AG08396 (cell line): ENCODE measurements around the gene DAW1.
"Not testable (repeated sequence)": the region's sequence is repeated elsewhere in the genome, so short reads cannot be mapped to it uniquely, and the experiment has no call there.

Experiments
- DNase-seq: peaks from one replicate; pipeline ENCODE4 v3.0.0; 2012; ENCODE audit warnings: low spot score, mixed read lengths

Gene DAW1, protein sequence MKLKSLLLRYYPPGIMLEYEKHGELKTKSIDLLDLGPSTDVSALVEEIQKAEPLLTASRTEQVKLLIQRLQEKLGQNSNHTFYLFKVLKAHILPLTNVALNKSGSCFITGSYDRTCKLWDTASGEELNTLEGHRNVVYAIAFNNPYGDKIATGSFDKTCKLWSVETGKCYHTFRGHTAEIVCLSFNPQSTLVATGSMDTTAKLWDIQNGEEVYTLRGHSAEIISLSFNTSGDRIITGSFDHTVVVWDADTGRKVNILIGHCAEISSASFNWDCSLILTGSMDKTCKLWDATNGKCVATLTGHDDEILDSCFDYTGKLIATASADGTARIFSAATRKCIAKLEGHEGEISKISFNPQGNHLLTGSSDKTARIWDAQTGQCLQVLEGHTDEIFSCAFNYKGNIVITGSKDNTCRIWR

DNA sequence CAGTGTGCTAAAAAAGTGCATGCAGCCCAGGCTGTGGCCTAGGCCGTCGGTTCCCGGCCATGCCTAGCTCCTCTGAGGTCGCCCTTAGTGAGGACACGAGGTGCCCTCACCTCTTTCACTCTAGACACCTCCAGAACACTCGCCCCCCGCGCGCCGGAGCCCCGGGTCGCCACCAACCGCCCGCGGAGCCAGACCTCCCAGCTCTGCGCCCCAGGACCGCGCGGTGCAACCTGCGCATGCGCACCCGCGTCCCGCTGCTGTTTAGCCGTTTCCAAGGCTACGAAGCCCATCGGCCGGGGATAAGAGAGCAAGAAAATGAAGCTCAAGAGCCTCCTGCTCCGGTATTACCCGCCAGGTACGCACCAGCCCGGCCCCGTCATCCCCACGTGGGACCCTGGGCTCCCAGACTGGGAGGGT, at the start of gene DAW1:
Gene DAW1 (plus strand): TSS at position 257 of the 417 bp plus-strand sequence. CDS start 59 bp downstream, at position 316.
- peak; percentile 76 for DNase-seq

DNA sequence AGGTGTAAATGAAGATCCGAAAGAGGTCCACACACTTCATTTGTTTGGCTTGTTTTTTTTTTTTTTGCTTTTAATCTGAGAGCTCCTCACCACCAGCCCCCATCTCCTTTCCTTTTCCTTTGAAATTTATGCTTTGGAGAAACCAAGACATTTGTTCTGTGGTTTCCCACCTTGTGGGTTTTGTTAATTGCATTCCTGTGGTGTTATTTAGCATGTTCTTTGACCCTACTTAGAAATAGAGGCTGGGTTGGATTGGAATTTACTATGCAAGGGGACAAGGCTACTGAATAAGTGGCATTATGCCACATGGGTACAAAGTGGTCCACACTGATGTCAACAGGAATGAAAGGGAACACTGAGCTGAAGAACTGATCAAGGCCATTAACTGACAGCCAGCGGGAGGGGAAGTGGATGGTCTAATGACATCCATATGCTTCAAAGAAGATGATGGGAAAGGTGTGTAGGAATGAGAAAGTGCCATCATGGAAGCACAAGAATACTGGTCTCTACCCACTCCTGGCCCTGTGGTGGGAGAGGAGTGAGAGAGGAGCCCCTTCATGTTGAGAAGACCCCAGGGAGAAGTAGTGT, 48.9 kb upstream of the DAW1 start:
- DNase-seq: no peak

DNA sequence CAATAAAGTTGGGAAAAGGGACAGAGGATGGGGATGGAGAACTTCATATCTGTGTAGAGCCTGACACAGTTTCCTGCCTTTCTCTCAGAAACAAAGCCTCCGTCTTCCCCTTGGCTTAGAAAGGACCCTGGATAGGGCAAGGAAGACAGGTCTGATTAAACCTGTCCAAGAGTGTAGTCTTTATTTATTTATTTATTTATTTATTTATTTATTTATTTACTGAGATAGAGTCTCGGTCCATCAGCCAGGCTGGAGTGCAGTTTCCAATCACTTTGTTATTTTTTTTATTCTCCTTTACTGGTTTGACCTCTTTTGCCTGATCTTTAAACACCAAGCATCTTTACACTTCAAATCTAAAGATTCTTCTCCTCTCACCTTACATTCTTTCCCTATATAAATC, 47.5 kb upstream of the DAW1 start:
- no peak for DNase-seq

DNA sequence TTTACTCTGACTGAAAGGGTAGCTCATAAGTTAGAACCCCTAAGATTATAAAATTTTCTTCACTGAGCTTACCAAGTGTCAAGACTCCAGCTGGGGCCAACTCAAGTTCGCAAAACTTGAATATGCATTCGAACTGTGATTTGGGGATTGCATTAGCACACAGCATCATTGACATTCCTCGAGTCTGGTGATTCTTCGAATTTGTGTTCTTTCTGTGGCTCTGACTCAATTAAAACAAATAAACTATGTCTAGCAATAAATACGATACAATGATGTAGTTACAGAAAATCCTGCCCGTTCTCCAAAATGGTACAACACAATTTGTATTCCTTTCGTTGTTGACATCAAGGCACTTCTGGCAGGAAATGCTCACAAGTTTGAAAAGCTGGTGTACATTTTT, 46.7 kb upstream of the DAW1 start:
- no peak for DNase-seq

DNA sequence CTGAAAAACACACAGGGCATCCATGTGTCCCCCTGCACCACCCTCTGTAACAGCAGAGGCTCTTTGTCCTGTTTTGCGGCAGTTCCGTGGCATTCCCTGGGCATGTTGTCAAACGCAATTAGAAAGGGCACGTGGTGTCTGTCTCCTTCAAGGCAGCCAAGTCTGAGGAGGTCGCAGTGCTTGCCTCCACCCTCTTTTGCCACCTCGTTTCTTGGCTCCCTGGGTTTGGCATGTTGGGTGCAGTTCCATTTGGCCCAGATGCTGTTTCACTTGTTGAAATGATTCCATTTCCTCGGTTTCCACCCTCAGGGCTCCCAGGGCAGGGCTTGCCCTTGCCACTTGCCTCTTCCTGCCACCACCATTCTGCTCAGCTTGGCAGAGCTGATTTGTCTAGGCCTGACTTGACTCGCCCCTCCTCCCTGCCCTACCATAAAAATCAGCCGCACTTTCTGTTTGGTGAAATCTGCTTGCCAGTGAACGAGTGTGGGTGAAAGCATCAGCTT, 45.4 kb upstream of the DAW1 start:
- no peak for DNase-seq

DNA sequence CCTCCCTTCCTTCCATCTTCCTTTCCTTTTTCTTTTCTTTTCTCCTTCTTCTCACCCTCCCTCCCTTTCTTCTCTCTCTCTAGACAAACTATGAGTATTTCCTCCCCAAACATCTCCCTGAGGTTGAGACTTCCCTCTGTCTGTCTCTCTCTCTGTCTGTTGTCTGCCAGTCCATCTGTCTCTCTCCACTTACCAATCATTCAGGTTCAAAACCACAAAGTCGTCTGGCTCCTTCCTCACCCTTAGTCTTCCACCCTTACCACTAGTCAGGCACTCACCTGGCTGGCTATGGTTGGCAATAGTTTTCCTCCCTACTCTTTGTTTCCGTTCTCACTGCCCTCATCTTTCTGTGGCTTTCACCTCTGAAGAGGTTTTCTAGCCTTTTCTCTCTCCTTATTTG, 44.9 kb upstream of the DAW1 start:
- no peak for DNase-seq

DNA sequence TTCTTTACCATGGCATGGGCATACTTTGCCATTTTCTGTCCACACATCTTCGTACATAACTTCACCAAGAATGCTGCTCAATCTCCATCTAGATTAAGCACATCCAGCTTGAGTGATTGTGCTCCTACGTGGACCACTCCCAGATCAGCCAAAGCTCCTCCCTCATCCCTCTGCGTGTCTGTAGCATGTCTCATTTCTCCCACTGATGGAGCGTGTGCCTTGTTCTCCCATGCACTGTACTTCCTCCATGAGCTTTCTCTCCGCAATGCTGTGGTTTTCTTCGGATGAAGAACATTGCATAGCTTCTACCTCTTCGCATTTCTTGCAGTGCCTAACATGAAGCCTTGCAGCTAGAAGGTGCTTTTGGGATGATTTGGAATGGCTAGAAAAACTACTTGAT, 44.3 kb upstream of the DAW1 start:
- DNase-seq: no peak

DNA sequence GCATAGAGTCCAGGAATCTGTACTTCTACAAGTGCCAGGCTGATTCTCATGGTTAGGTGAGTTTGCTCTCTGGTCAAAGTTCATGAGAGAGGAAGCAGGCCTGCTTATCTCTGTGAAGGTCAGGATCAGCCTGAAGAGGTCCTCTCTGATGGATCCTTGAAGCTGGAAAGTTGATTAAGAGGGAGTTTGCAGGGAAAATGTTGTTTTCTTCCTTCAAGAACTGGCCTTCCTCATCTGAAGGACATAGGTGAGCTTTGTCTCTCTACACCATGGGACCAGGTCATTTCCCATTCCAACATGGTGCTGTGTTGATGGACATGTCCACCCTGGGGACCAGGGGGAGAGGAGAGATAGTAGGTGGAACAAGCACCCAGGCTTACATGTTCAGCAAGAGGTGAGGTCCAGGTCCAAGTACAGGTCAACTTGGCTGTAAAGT, 42.9 kb upstream of the DAW1 start:
- no peak for DNase-seq

DNA sequence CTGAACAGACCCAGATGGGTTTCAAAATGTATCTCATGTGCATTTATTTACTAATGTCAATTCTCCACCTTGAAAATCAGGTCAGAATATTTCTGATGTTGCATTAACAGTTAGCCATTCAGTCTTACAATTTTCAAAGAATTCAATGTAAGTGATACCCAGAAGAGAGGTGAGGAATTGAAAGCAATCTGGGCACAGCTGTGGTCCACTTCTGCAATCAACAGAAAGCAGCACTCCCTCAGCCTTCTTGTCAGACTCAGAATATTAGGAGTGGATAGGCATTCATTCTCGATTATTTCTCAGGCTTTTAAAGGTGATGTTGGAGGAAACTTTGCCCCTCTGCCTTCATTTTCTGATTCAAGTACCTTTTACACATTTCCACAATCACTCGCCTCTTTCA, 42.1 kb upstream of the DAW1 start:
- DNase-seq: no peak

DNA sequence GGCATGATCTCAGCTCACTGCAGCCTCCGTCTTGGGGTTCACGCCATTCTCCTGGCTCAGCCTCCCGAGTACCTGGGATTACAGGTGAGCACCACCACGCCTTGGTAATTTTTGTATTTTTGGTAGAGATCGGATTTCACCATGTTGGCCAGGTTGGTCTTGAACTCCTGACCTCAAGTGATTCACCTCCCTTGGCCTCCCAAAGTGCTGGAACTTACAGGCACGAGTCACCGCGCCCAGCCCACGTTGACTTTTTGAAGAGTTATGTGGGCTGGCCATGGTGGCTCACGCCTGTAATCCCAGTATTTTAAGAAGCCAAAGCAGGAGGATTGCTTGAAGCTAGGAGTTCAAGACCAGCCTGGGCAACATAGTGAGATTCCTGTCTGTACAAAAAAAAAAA, 37.0 kb upstream of the DAW1 start:
- no peak for DNase-seq

DNA sequence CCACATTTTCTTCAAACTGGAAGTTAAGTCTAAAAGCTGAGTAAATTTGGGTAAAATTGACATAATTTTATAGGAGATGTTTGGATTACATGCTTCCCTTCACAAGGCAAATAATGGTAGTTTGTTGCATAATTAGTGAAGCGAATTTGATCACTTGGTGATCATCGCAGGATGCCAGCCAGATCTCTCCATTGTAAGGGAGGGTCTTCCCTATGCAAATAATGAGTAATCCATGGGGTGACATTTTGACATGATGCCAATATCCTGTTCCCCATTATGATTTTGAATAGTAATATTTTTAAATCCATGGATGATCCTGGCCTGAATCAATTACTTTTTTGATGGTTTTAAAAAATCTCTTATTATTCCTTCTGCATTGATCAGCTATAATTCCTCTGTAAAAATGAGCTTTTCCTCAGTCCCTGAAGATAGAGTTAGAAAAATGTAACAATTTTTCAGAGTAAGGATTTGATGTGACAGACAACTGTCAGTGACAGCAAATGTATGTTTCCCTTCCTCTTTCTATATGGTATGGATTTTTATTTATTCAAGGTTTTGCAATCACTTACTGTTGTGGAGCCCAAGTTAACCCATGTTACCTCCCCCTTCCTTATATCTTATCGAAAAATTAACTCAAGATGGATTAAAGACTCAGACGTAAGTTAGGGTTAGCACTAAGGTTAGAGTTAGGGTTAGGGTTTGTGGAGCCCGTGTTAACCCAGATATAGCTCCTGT, 36.3 kb upstream of the DAW1 start:
- DNase-seq: no peak

DNA sequence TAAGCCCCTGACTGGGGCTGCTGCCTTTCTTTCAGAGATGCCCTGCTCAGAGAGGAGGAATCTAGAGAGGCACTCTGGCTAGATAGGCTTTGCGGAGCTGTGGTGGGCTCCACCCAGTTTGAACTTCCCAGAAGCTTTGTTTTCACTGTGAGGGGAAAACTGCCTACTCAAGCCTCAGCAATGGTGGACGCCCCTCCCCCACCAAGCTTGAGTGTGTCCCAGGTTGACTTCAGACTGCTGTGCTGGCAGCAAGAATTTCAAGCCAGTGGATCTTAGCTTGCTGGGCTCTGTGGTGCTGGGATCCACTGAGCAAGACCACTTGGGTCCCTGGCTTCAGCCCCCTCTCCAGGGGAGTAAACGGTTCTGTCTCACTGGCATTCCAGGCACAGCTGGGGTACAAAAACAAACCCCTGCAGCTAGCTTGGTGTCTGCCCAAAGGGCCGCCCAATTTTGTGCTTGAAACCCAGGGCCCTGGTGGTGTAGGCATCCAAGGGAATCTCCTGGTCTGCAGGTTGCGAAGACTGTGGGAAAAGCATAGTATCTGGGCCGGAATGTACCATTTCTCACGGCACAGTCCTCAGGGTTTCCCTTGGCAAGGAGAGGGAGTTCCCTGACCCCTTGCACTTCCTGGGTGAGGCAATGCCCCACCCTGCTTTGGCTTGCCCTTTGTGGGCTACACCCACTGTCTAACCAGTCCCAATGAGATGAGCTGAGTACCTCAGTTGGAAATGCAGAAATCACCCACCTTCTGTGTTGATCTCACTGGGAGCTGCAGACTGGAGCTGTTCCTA, 31.9 kb upstream of the DAW1 start:
- not testable (repeated sequence) for DNase-seq

DNA sequence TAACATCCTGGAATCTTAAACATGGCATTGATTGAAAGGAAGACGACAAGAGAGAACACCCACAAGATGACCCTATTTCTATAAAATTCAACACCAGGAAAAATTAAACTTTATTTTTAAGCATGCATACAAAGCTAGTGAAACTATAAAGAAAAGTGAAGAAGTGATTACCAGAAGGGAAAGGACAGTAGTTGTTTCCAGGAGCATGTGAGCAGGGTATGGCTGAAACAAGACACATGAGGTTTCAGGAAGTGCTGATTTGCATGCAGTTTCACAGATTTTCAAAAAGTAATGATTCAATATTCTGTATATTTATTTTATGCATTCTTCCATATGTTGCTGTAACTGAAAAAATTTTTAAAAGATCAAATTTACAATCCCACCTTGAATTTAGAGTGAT, 24.6 kb upstream of the DAW1 start:
- DNase-seq: no peak

DNA sequence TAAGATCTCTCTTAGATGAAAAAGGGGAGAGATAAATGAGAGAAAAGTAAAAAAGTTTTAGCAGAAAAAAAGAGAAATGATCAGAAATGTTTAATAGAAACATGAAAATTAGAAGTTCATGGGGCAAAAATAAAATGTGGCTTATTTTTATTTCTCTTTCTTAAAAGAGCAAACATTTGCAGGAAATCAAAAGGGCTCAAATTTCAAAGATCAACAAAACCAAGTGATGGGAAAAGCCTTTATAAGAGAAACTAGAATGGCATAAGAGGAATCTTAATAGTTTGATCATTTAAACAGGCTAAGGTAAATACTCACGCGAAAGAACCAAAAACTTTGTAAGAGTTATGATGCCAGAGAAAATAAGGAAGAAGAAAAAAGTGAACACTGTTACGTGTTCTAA, 23.3 kb upstream of the DAW1 start:
- no peak for DNase-seq

DNA sequence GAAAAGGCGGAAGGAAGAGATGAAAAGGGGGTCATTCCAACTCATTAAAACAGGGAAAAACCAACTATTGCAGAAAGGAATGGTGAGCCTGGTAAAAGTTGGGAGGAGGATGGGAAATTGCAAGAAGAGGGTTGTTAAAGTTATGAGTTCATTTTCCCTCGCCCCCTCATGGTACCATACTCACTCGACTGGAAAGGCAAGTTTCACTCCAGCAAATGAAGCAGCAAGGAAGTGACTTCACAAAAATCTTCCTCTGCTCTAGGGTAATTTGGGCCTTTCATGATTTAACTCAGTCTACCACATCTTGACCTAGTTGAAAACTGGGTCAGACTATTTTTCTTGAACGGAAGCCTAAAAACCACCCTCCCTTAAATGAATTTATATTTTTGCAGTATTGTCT, 22.8 kb upstream of the DAW1 start:
- DNase-seq: no peak

DNA sequence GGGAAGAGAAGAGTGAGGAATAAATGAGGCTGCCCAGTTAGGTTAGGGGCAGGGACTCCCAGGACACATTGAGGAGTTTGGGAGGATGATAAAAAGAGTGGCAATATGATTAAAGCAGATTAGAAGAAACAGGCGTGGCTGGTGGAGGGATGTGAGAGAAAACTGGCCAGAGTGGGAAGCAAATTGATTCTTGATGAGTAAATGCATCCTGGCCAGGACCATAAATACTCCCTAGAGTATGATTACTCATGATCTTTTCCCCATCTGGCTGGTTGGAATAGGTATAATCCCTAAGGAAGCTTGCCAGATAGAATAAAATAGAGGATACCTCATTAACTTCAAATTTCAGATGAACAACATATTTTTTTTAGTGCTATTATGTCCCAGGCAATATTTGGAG, 21.5 kb upstream of the DAW1 start:
- no peak for DNase-seq

DNA sequence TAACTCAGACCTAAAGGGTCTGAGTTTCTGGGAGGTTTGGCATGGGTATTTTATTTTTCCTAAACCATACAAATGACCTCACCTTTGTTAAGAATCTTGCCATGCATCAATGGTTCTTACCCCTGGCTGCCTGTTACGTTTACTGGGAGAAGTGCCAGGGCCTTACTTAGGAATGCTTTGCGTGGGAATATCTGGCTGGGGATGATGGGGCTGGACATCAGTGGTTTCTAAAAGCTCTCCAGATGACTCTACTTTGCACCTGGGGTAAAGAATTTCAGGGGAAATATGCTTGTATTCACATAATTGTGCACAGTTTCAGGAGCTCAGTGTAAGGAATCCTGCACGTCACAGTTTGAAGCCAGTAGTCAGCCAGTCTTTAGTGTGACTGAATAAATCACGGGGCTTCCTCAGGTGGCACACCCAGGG, 18.2 kb upstream of the DAW1 start:
- DNase-seq: peak; percentile 37

DNA sequence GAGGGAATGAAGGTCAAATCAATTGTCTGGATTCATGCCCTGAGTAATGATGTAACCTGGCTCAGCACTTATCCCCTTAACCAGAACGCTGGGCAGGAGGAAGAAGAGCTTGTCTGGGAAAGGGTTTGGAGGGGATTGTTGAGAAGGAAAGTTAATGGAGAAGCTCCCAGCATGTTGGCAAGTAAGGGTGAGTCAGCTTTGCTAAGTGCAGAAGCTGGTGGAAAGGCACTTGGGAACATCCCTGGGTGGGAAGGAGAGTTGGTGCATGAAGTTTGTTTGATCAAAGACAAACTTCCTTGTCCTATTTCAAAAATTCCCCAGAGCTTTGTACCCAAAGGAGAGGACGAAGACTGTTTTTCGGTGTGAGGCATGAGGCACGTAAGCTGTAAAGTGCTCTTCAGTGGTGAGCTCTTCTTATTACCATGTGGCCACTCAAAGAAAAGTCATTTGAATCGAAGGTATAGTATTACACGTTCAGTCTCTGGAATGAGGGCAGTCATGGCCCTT, 17.6 kb upstream of the DAW1 start:
- DNase-seq: no peak

DNA sequence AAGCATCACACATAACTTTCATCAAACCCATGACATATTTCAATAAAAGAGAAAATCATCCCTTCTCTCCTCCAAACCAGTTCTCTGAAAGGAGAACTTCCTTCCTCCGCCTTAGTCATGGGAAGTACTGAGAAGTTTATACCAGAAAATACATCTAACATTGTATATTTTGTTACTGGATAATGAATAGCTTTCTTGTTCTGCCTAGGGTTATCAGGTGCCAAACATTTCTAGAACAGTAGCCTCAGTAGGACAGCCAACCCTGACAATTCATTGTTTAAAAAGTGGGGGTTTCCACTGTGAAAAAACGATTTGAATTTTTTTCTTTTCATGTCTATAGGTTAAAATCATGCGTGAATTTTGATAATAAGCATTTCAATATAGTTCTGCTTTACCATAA, 16.0 kb upstream of the DAW1 start:
- no peak for DNase-seq

DNA sequence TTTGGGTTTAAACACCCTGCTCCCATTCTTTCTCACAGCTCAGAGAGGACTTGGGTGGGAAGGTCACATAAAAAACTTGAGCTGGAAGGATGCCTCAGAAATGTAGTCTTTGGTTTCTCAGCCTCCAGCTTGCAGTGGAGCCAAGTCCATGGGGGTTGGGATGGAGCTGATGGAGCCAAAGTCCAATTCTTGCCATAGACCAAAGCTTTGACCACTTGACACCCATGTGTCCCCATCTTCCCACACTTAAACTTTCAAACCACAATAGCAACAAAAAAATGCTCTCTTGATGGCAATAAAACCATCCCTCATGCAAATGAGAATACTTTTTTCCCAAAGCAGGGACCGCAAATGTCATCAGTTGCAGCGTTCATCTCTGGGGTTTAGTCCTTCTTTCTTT, 14.7 kb upstream of the DAW1 start:
- DNase-seq: no peak

DNA sequence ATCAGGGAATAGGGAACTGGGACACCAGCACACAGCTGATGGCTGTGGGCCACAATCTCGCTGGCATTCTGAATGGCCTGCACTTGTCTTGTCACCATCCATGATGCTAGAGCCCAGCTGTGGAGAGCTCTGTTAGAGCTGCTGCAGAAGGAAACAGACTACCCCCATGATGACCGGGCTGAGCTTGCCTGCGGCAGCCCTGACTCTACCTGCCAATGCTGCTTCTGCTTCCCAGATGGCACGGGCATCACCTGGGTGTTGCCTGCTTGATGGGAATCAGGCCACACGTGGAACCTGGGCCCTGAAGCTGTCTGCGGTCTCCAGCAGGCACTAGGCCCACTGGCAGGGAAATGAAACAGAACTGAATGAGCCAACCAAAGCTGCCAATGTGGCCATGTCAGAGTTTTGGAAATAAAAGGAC, 11.2 kb upstream of the DAW1 start:
- no peak for DNase-seq

DNA sequence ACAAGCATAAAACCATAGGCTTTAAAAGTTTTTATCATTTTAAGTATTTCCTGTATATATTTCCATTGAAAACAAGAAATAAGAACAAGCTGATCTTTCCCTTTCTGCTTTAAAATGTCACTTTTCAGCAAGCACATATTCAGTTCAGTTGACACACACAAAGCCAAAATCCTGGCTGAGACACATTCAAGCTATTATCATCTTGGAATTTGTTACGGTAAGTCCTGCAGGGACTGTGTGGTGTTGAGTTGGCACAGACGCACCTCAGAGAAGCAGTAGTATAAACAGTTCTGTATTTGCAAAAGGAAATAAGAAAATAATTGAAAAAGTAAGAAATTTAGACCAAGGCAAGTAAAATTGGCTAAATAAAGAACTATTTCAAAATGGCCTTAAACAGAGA, 10.4 kb upstream of the DAW1 start:
- DNase-seq: no peak
